Measurements from ENCODE around the gene SEPTIN8. TPM values are rescaled to one million over a fixed set of nuclear protein-coding genes. Genes with fewer than 3 reads are reported as not detected.

SEPTIN8 gene
- polyA plus RNA-seq, 1 of the 3 experiments (the other 2 are of a cell fraction) = 54.9 TPM

- DNase-seq = no peak
- Histone ChIP-seq H3K36me3 (replicated peaks in 1 of 2; ENCODE audit: control insufficient read depth in 1 of 2, insufficient read depth in 2 of 2, low read length in 1 of 2) (peaks cover 18 to 67% of the 10 kb centered on the region in 2 experiments), H3K4me3 (ENCODE audit: low read depth in 2 of 2, low read length in 1 of 2) (no peak overlapping the region), H3K9me3 (no peaks in the 10 kb centered on the region), H3K9me2 (no peaks in the 10 kb centered on the region), H3K4me2 (no peak overlapping the region), H2AFZ (ENCODE audit: low read depth) (no peak overlapping the region), H3K9ac (no peak overlapping the region), H3F3A (replicated peaks; ENCODE audit: insufficient read depth) (no peaks in the 10 kb centered on the region), H3K4me1 (ENCODE audit: control insufficient read depth in 1 of 2, insufficient read depth in 2 of 2, low read depth in 1 of 2, low read length in 1 of 2) (no peaks in the 10 kb centered on the region; a peak in 1 of 4 replicates), H3K27ac (ENCODE audit: low read depth in 2 of 2, low read length in 1 of 2) (no peak overlapping the region), H3K27me3 (ENCODE audit: insufficient read depth) (no peaks in the 10 kb centered on the region), H3K79me2 (ENCODE audit: insufficient read depth) (0 out of 2 replicates have a peak, but pooled peaks cover 3% of the 10 kb centered on the region), H4K20me1 (ENCODE audit: insufficient read depth) (no peaks in the 10 kb centered on the region)
- no peak for TF ChIP-seq RFX5 (IDR thresholded peaks at IDR 0.05; ENCODE audit: low read length)
- no peak for TF ChIP-seq SMC3 (IDR thresholded peaks at IDR 0.05; ENCODE audit: low read depth, low read length)
- TF ChIP-seq ELF1 (IDR thresholded peaks at IDR 0.05) = no peak
- TF ChIP-seq MXI1 (IDR thresholded peaks at IDR 0.05; ENCODE audit: low read depth, low read length) = no peak
- no peak for TF ChIP-seq NRF1 (IDR thresholded peaks at IDR 0.05; ENCODE audit: low read depth, low read length)
- no peak for TF ChIP-seq CTCF (IDR thresholded peaks at IDR 0.05)
- no peak for TF ChIP-seq GABPA (IDR thresholded peaks at IDR 0.05; ENCODE audit: low read depth)
- TF ChIP-seq GATA2 (CRISPR knock-in tag; IDR thresholded peaks at IDR 0.05) = no peak
- TF ChIP-seq RCOR1 (IDR thresholded peaks at IDR 0.05; ENCODE audit: low read length) = no peak
- TF ChIP-seq USF2 (IDR thresholded peaks at IDR 0.05; ENCODE audit: borderline replicate concordance, low read depth, low read length) = no peak
- no peak for TF ChIP-seq FOSL2 (IDR thresholded peaks at IDR 0.05; ENCODE audit: borderline replicate concordance, low read depth)
- TF ChIP-seq EZH2phosphoT487 (IDR thresholded peaks at IDR 0.05; ENCODE audit: borderline replicate concordance, low read depth) = no peak
- no peak for TF ChIP-seq YY1 (IDR thresholded peaks at IDR 0.05; ENCODE audit: low read depth)
- TF ChIP-seq MEF2A (IDR thresholded peaks at IDR 0.05; ENCODE audit: borderline replicate concordance, low read depth) = no peak
- CTCF ChIA-PET = interaction anchor here (1.8 kb wide), 1 partner anchor 56 kb away, joined by 5 read pairs; no protein-coding TSS in a partner anchor
- POLR2A ChIA-PET = no interaction called here
- 95% methylated on average over 13 of the region's 22 CpGs for WGBS (ENCODE audit: low lambda C conversion rate)
Observed at GRCh38 chr5:132761321-132762240, 15.5 kb downstream of the SEPTIN8 start.
